IMR-90 (cell line): Measurements from ENCODE around the gene CUTA.

Source experiments
- POLR2A ChIP-seq: IDR thresholded peaks from 2 replicates; pipeline ENCODE4 v1.6.1; 2012; ENCODE audit warnings: mild to moderate bottlenecking, low read depth, low read length
- RAD21 ChIP-seq: IDR thresholded peaks from 2 replicates; pipeline ENCODE4 v1.6.1; 2012; ENCODE audit warnings: low read length, improper control_type of control experiment
- TF ChIP-seq, protein P1 (sequence below): conservative IDR thresholded peaks from 2 replicates; pipeline ENCODE4 v1.5.1; 2012; ENCODE audit warnings: mild to moderate bottlenecking, low read depth, low read length, improper control_type of control experiment
- TF ChIP-seq, protein P2 (sequence below): fragments of 150-350 bp; IDR thresholded peaks from 2 replicates; pipeline ENCODE4 v1.6.1; 2016; ENCODE audit warnings: low read depth, mild to moderate bottlenecking, low read length, moderate library complexity, borderline replicate concordance

DNA sequence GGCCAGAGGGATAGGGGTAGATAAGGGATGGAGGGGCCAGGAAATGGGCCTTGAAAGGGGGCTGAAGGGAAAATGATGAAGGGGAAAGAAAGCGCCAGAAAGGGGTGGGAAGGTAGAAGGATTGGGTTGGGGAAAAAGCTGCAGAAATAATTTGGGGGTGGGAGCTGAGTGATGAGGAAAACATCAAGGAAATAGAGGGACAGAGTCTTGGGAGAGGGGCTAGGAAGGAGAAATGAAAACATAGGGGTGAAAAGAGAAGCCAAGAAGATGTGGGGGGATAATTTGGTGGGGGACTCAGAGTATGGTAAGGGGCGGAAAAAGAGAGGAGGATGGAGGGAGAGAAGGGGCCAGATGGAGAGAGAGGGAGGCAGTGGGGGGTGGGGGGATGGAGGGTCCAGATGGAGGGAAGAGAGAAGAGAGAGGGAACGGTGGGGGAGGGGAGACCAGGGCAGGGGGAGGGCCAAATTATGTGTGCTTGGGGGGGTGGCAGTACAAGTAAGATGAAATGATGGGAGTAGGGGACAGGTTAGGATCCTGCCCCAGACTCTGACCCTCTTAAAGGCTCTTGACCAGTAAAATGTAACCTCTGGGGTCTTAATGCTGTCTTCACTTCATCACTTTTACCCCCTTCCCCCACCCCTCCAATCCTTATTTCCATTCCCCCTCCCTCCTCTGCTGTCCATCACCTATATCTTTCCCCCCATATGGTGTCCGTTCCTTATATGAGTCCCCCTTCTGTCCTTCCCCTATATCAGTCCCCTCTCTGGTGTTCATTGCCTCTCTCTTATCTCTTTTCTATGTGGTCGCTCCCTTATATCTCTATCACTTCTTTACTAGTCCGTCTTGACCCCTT, 2.8 kb upstream of the CUTA start:
- TF ChIP-seq POLR2A, result no peak
- TF ChIP-seq, protein P1, sequence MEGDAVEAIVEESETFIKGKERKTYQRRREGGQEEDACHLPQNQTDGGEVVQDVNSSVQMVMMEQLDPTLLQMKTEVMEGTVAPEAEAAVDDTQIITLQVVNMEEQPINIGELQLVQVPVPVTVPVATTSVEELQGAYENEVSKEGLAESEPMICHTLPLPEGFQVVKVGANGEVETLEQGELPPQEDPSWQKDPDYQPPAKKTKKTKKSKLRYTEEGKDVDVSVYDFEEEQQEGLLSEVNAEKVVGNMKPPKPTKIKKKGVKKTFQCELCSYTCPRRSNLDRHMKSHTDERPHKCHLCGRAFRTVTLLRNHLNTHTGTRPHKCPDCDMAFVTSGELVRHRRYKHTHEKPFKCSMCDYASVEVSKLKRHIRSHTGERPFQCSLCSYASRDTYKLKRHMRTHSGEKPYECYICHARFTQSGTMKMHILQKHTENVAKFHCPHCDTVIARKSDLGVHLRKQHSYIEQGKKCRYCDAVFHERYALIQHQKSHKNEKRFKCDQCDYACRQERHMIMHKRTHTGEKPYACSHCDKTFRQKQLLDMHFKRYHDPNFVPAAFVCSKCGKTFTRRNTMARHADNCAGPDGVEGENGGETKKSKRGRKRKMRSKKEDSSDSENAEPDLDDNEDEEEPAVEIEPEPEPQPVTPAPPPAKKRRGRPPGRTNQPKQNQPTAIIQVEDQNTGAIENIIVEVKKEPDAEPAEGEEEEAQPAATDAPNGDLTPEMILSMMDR, result no peak
- TF ChIP-seq, protein P2, sequence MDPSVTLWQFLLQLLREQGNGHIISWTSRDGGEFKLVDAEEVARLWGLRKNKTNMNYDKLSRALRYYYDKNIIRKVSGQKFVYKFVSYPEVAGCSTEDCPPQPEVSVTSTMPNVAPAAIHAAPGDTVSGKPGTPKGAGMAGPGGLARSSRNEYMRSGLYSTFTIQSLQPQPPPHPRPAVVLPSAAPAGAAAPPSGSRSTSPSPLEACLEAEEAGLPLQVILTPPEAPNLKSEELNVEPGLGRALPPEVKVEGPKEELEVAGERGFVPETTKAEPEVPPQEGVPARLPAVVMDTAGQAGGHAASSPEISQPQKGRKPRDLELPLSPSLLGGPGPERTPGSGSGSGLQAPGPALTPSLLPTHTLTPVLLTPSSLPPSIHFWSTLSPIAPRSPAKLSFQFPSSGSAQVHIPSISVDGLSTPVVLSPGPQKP, result no peak
- TF ChIP-seq RAD21, result no peak
